ENCODE data around the gene PHKB.

The PHKB gene

GRCh38 chr16:47492036-47492427 is 30.9 kb downstream of the PHKB start:
- TF ChIP-seq CTCF (IDR thresholded peaks at IDR 0.05; ENCODE audit: borderline replicate concordance, control extremely low read depth, extremely low read depth, insufficient read depth, missing control alignments): no peak
- in situ Hi-C loops (cut with MboI; ENCODE audit: low sequenced_read_pairs, unreplicated experiment): no loop called here
- no peak for DNase-seq (ENCODE audit: low spot score)

- in situ Hi-C loops (cut with MboI; ENCODE audit: low sequenced_read_pairs, unreplicated experiment): no loop called here
- no peak for TF ChIP-seq CTCF (IDR thresholded peaks at IDR 0.05; ENCODE audit: borderline replicate concordance, control extremely low read depth, extremely low read depth, insufficient read depth, missing control alignments)
- DNase-seq (ENCODE audit: low spot score): peak; percentile 64
These were observed 31.6 kb downstream of the PHKB start for GRCh38 chr16:47492428-47493377.

- no peak for TF ChIP-seq CTCF (IDR thresholded peaks at IDR 0.05; ENCODE audit: borderline replicate concordance, control extremely low read depth, extremely low read depth, insufficient read depth, missing control alignments)
- DNase-seq (ENCODE audit: low spot score): peak; percentile 40
- in situ Hi-C loops (cut with MboI; ENCODE audit: low sequenced_read_pairs, unreplicated experiment): no loop called here
These were observed 32.5 kb downstream of the PHKB start for GRCh38 chr16:47493381-47494337.

GRCh38 chr16:47499080-47499699 is 38.1 kb downstream of the PHKB start:
- in situ Hi-C loops (cut with MboI; ENCODE audit: low sequenced_read_pairs, unreplicated experiment): no loop called here
- TF ChIP-seq CTCF (IDR thresholded peaks at IDR 0.05; ENCODE audit: borderline replicate concordance, control extremely low read depth, extremely low read depth, insufficient read depth, missing control alignments): no peak
- DNase-seq (ENCODE audit: low spot score): no peak

GRCh38 chr16:47499700-47500264 is 38.7 kb downstream of the PHKB start:
- TF ChIP-seq CTCF (IDR thresholded peaks at IDR 0.05; ENCODE audit: borderline replicate concordance, control extremely low read depth, extremely low read depth, insufficient read depth, missing control alignments): no peak
- no peak for DNase-seq (ENCODE audit: low spot score)
- in situ Hi-C loops (cut with MboI; ENCODE audit: low sequenced_read_pairs, unreplicated experiment): no loop called here

GRCh38 chr16:47503936-47504335 is 42.8 kb downstream of the PHKB start:
- TF ChIP-seq CTCF (IDR thresholded peaks at IDR 0.05; ENCODE audit: borderline replicate concordance, control extremely low read depth, extremely low read depth, insufficient read depth, missing control alignments): no peak
- in situ Hi-C loops (cut with MboI; ENCODE audit: low sequenced_read_pairs, unreplicated experiment): no loop called here
- no peak for DNase-seq (ENCODE audit: low spot score)
